ENCODE data around the gene TGFB1.
"Not testable (repeated sequence)": the region's sequence is repeated elsewhere in the genome, so short reads cannot be mapped to it uniquely, and the experiment has no call there.

The TGFB1 gene

DNA sequence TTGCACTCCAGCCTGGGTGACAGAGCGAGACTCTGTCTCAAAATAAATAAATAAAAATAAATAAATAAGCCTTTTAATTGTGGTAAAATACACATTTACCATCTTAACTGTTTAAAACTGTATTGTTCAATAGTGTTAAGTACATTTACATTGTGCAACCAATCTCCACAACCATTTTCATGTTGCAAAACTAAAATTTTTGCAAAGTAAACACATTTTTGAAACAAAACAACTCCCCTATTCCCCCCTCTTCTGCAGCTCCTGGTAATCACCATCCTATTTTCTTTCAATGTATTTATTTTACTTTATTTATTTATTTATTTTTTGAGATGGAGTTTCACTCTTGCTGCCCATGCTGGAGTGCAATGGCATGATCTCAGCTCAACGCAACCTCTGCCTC, 16.0 kb upstream of the TGFB1 start:
- DNase-seq (ENCODE audit: low read depth): no peak

GRCh38 chr19:41367848-41368301, 14.2 kb upstream of the TGFB1 start:
- DNase-seq (ENCODE audit: low read depth): peak; percentile 95

DNA sequence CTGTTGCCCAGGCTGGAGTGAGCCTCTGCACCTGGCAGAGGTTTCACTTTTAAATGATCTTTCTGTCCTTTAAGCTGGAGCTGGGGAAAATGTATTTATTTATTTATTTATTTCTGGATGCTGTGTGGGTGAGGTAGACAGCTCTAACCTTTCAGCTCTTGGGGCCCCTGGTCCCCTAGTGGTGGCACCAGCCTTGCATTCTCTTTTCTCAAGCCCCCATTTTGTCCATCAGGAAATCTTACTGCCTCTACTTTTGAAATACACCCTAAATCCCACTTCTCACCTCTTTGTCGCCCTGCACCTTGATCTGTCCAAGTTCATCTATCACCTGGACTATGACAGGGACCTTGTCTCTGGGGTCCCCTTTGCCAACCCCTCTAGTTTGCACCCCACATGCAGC, 12.4 kb upstream of the TGFB1 start:
- DNase-seq (ENCODE audit: low read depth): no peak

DNA sequence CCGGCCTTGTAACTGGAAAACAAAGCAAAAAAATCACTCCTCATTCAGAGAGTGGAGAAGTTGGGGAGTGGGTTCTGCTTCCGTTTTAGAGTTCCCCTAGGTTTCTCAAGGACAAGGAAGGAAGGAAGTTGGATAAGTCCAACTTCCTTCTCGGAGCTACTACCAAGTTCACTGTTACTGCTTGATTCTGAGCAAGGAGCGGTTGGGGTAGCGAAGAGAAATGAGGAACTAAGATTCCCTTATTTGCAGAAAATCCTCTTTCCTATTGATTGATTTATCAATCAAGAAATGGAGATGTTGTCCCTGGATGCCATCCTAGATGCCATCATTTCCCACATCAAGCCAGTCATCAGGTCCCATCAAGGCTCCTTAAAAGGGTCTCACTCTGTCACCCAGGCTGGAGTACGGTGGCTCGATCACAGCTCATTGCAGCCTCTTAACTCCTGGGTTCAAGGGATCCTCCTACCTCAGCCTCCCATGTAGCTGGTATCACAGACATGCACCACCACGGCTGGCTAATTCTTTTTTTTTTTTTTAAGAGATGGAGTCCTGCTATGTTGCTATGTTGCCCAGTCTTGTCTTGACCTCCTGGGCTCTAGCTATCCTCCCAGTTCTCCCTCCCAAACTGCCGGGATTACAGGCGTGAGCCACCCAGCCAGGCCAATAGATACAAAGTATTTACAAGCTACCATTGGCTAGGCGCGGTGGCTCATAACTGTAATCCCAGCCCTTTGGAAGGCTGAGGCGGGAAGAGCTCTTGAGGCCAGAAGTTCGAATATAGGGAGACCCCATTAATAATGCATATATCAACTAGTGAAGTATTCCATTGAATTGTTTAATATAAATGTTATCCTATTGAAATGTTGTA, 11.0 kb upstream of the TGFB1 start:
- no peak for DNase-seq (ENCODE audit: low read depth)

GRCh38 chr19:41363753-41364523, 10.2 kb upstream of the TGFB1 start, which contains the start of gene B9D2:
B9D2 (minus strand) TSS chr19:41364149; CDS start chr19:41363519, 630 bp downstream.
- DNase-seq (ENCODE audit: low read depth): peak; percentile 100

DNA sequence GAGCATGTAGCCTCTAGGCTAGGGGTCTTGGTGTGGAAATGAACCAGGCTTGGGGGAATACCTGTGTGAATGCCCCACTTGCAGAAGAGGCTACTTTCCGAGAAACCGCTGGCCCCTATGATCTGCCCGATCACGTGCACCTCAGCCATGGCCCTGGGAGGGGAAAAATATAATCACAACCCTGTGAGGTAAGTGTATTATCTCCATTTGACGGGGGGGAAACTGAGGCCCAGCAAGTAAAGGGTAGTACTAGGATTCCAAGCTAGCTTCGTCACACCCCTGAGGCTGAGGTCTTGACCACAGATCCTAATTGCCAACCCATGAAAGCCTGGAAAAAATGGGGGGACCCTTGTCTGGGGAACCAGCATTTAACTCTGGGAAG, 9.6 kb upstream of the TGFB1 start:
- DNase-seq (ENCODE audit: low read depth): no peak

DNA sequence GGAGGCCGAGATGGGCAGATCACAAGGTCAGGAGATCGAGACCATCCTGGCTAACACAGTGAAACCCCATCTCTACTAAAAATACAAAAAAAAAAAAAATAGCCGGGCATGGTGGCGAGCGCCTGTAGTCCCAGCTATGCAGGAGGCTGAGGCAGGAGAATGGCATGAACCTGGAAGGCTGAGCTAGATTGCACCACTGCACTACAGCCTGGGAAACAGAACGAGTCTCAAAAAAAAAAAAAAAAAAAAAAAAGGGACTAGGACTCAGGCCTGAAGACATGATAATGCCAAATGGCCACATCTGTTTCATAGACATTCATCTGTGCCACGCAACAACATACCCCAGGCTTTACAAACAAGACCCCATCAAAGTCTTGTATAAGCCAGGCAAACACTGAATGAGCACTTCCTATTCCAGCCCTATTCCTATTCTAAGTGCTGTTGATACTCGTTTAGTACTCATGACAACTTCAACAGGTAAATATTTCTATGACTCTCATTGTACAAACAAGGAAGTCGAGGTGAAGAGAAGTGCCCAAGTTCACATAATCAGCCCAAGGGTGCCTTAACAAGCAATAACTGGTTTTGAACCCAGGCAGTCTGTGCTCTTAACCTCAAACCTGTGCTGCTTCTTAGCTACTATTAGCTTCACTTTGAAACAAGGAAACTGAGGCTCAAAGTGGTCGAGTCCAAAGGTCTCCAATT, 8.6 kb upstream of the TGFB1 start:
- no peak for DNase-seq (ENCODE audit: low read depth)

DNA sequence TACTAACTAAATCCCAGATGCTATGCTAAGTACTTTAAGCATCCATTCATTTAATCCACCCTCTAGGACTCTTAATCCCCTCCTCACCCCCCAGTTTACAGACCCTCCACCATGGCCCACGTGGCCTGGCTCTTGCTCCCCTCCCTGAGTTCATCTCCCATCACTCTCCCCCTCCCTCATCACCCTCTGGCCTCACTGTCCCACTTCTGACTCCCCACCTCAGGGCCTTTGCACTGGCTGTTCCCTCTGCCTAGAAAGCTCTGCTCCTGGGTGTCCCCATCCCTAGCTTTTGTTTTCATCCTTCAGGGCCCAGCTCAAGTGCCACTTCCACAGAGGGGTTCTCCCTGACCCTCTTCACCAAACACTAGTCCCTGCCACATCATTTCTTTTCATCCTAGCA, 6.0 kb upstream of the TGFB1 start:
- no peak for DNase-seq (ENCODE audit: low read depth)

- no peak for DNase-seq (ENCODE audit: low read depth)
Observed at GRCh38 chr19:41357746-41358145, 4.0 kb upstream of the TGFB1 start.

GRCh38 chr19:41356984-41357739, 3.4 kb upstream of the TGFB1 start:
- no peak for DNase-seq (ENCODE audit: low read depth)

DNA sequence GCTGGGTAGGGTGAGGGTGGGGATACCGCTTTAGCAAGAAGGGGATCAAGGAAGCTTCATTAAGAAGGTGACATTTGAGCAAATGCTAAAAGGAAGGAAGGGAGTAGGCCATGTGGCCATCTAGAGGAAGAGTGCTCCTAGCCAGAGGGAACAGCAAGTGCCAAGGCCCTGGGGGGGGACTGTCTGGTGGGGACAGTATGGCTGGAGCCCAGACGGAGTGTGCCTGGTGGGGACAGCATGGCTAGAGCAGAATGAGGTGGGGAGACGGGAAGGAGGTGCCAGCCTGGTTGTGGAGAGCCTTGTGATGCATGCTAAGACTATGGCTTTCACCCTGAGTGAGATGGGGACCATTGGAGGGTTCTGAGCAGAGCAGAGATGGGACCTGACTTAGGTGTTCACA, 2.1 kb upstream of the TGFB1 start:
- DNase-seq (ENCODE audit: low read depth): no peak

DNA sequence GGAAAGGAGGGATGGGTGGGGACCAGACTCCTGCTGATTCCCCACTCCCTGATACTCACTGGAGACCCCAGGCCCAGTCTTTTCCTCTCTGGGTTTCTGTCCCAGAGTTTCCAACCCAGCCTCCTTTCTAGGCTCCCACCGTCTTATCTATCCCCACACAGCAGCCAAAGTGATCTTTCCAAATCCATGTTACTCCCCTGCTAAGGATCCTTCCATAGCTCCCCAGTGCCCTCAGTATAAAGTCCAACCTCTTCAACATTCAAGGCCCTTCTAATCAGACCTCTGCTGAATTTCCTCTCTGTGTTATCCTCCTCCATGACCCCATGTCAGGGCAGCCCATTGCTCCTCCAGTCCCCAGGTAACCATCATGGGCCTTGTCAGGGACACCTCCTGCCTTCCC, 1.3 kb upstream of the TGFB1 start:
- DNase-seq (ENCODE audit: low read depth): no peak

- no peak for DNase-seq (ENCODE audit: low read depth)
Observed at GRCh38 chr19:41354343-41354953, 726 bp upstream of the TGFB1 start.

DNA sequence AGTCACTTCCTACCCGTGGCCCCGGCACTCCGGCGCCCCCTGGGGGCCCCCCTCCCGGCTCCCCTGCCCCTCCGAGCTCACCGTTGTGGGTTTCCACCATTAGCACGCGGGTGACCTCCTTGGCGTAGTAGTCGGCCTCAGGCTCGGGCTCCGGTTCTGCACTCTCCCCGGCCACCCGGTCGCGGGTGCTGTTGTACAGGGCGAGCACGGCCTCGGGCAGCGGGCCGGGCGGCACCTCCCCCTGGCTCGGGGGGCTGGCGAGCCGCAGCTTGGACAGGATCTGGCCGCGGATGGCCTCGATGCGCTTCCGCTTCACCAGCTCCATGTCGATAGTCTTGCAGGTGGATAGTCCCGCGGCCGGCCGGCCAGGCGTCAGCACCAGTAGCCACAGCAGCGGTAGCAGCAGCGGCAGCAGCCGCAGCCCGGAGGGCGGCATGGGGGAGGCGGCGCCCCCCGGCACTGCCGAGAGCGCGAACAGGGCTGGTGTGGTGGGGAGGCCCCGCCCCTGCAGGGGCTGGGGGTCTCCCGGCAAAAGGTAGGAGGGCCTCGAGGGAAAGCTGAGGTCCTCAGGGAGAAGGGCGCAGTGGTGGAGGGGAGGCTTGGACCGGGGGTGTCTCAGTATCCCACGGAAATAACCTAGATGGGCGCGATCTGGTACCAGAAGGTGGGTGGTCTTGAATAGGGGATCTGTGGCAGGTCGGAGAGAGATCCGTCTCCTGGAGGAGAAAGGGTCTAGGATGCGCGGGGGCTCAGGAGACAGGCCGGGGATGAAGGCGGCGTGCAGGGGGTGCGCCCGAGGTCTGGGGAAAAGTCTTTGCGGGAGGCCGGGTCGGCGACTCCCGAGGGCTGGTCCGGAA, 885 bp downstream of the TGFB1 start:
- peak; percentile 64 for DNase-seq (ENCODE audit: low read depth)

GRCh38 chr19:41352279-41352608, 1.5 kb downstream of the TGFB1 start:
- no peak for DNase-seq (ENCODE audit: low read depth)

DNA sequence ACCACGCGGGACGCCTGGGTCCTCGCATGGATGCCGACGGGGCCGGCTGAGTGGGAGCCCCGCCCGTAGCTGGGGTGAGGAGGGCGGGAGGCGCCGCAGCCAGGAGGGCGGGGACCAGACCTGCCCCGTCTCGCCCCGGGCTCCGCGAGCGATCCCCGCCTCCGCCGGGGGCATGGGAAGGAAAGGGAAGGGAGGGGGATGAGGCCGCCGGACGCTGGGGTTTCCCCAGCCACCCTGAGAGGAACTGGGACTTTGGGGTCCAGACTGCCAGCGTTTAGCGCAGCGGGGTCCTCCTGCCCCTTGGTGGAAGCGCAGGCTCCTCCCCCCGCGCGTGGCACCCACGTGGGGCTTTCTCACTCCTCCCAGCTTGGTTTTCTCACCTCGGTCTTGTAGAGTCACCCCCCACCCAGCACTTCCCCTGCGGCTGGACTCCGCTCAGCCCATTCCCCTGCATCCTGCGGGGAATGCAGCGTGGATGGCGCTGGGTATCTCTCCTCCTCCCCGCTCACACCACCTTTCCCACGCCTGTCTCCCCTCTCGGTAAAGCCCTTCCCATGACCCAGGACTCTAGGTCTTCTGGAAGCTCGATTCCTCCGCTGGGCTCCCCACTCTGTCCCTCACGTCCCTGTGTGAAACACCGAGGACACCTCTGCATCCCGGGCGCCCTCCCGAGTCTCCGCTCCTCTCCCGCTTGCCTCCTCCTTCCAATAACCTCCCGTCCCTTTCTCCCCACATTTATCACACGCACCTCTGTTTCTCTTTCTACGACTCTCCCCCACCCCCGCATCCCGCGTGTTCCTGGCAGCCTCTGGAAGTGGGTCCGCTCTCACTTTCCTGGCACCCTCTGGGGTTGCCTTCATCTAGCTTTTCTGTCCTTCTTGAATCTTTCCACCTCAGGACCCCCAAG, 2.1 kb downstream of the TGFB1 start:
- no peak for DNase-seq (ENCODE audit: low read depth)

GRCh38 chr19:41350735-41351338, 2.9 kb downstream of the TGFB1 start:
- no peak for DNase-seq (ENCODE audit: low read depth)

DNA sequence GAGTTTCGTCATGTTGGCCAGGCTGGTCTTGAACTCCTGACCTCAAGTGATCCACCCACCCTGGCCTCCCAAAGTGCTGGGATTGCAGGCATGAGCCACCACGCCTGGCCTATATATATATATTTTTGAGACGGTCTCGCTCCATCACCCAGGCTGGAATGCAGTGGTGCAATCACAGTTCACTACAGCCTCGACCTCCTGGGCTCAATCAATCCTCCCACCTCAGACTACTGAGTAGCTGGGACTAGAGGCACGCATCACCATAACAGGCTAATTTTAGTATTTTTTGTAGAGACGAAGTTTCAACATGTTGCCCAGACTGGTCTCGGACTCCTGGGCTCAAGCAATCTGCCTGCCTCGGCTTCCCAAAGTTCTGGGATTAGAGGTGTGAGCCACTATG, 6.8 kb downstream of the TGFB1 start:
- not testable (repeated sequence) for DNase-seq (ENCODE audit: low read depth)

GRCh38 chr19:41344162-41344561, 9.6 kb downstream of the TGFB1 start:
- no peak for DNase-seq (ENCODE audit: low read depth)

Data from HS-27A (cell line).